K562 (cell line): Measurements from ENCODE around the gene ANKLE2.

Experiments
- CTCF ChIP-seq, 3 experiments: IDR thresholded peaks in 2 of 3; conservative IDR thresholded peaks in 1 of 3; 2 replicates each; pipeline ENCODE4 v1.5.1; 2011 to 2012; ENCODE audit warnings: low read length in 3 of 3, mild to moderate bottlenecking in 3 of 3, control low read depth in 2 of 3, improper control_type of control experiment in 1 of 3, inconsistent platforms in 1 of 3, low read depth in 1 of 3, mixed read lengths in 1 of 3, moderate library complexity in 1 of 3; ENCODE audit not compliant: insufficient read depth in 2 of 3
- CUX1 ChIP-seq: fragments of 200-800 bp; sonication (Bioruptor generic); IDR thresholded peaks from 2 replicates; pipeline ENCODE4 v1.6.1; 2016; ENCODE audit warnings: missing genetic modification characterization, missing compliant biosample characterization
- EZH2 ChIP-seq: IDR thresholded peaks from 2 replicates; pipeline ENCODE4 v1.6.1; 2012; ENCODE audit warnings: low read depth, mild to moderate bottlenecking, inconsistent platforms, low read length, borderline replicate concordance
- FIP1L1 ChIP-seq: fragments of 200-400 bp; formaldehyde crosslinking; IDR thresholded peaks from 2 replicates; pipeline ENCODE4 v1.6.1; 2018; ENCODE audit warnings: mild to moderate bottlenecking, low read depth, low read length; ENCODE audit not compliant: poor library complexity, severe bottlenecking
- FOXK1 ChIP-seq: sonication (generic); formaldehyde crosslinking; IDR thresholded peaks from 2 replicates; pipeline ENCODE4 v1.8.0; 2022; ENCODE audit warnings: missing genetic modification reagents, mild to moderate bottlenecking, borderline replicate concordance
- KAT2B ChIP-seq: IDR thresholded peaks from one replicate; pipeline ENCODE4 v1.6.1; 2012; ENCODE audit warnings: low read depth, mild to moderate bottlenecking, control low read depth, inconsistent platforms, low read length, moderate library complexity
- KHSRP ChIP-seq: fragments of 450-650 bp; IDR thresholded peaks from 2 replicates; pipeline ENCODE4 v1.6.1; 2017
- NFIX ChIP-seq: fragments of 250-450 bp; sonication (Bioruptor Pico); IDR thresholded peaks from 2 replicates; pipeline ENCODE4 v1.4.0; 2020; ENCODE audit warnings: low read depth, mild to moderate bottlenecking, moderate library complexity
- SIRT6 ChIP-seq: IDR thresholded peaks from one replicate; pipeline ENCODE4 v1.6.1; 2012; ENCODE audit warnings: low read depth, mild to moderate bottlenecking, control low read depth, inconsistent platforms, low read length, moderate library complexity
- SRF ChIP-seq, 2 experiments: fragments of 250-450, 450-650 bp in 1 of 2; sonication (Bioruptor Pico) in 1 of 2; sonication (generic) in 1 of 2; formaldehyde crosslinking; IDR thresholded peaks; 2 replicates each; pipeline versions ENCODE4 v1.5.0 to v1.5.1; 2020 to 2022; ENCODE audit warnings: mild to moderate bottlenecking in 1 of 2, missing genetic modification reagents in 1 of 2
- THRAP3 ChIP-seq: fragments of 450-650 bp; IDR thresholded peaks from 2 replicates; pipeline ENCODE4 v1.6.1; 2016; ENCODE audit warnings: mild to moderate bottlenecking, inconsistent platforms, borderline replicate concordance
- YY1 ChIP-seq, 3 experiments: IDR thresholded peaks; 2 replicates each; pipeline ENCODE4 v1.6.1; 2011; ENCODE audit warnings: low read length in 2 of 3, mild to moderate bottlenecking in 2 of 3, moderate library complexity in 2 of 3, borderline replicate concordance in 1 of 3, control low read depth in 1 of 3, low read depth in 1 of 3; ENCODE audit not compliant: insufficient read depth in 3 of 3, insufficient replicate concordance in 2 of 3, control insufficient read depth in 1 of 3, insufficient read length in 1 of 3; ENCODE audit errors: extremely low read depth in 1 of 3
- ZBTB33 ChIP-seq: sonication (generic); formaldehyde crosslinking; IDR thresholded peaks from 2 replicates; pipeline ENCODE4 v1.8.1; 2023; ENCODE audit warnings: mild to moderate bottlenecking, missing genetic modification reagents
- ZFP1 ChIP-seq: fragments of 450-650 bp; formaldehyde crosslinking; IDR thresholded peaks from 2 replicates; pipeline ENCODE4 v1.4.0; 2020; ENCODE audit warnings: mild to moderate bottlenecking, mixed read lengths

- TF ChIP-seq FIP1L1 (no peak), ZBTB33 (CRISPR knock-in tag) (no peak), CTCF (IDR thresholded peaks at IDR 0.05 in 2 of 3, conservative IDR thresholded peaks at IDR 0.05 in 1 of 3; ENCODE audit: insufficient read depth in 2 of 3, low read depth in 1 of 3, low read length in 3 of 3) (no peak), FOXK1 (no peak), KAT2B (no peak), THRAP3 (no peak), SIRT6 (no peak), CUX1 (CRISPR knock-in tag) (no peak), ZFP1 (CRISPR knock-in tag) (no peak), YY1 (IDR thresholded peaks at IDR 0.05; ENCODE audit: borderline replicate concordance in 1 of 3, control insufficient read depth in 1 of 3, extremely low read depth in 1 of 3, insufficient read depth in 3 of 3, insufficient read length in 1 of 3, insufficient replicate concordance in 2 of 3, low read depth in 1 of 3, low read length in 2 of 3) (no peak), NFIX (no peak), SRF (CRISPR knock-in tag; IDR thresholded peaks at IDR 0.05) (no peak), EZH2 (no peak), KHSRP (no peak)
Observed at GRCh38 chr12:132736913-132737312, 24.7 kb downstream of the ANKLE2 start.
